ENCODE data around the gene TCP11L1. TPM values are rescaled to one million over a fixed set of nuclear protein-coding genes. Genes with fewer than 3 reads are reported as not detected.

Gene TCP11L1
- total RNA-seq, 4 donors from 2014 or later: 28.9 to 98.4 (median 78.4) TPM

DNA sequence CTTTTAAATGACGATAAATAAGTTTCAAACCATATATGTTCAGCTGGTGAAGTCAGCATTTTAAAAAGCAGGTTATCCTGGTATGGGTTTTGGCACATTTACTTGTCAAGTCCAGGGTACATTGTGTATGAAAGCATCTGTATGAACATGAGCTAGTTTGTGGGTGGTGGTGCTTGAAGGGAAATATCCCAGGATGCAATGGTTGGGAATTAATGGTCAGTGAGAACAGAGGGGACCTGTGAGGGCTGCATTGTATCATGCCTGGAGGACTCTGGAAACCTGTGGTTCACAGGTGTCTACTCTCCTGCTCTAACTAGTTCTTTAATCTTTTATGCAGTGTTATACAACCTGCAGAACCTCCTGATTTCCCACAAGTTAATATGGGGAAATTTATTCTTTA lies 17.9 kb upstream of the TCP11L1 start:
- H3K36me3 ChIP-seq: peaks cover 0 to 7% (median 0%) of the 10 kb centered on the region in 3 donors
- TF ChIP-seq, protein P1, sequence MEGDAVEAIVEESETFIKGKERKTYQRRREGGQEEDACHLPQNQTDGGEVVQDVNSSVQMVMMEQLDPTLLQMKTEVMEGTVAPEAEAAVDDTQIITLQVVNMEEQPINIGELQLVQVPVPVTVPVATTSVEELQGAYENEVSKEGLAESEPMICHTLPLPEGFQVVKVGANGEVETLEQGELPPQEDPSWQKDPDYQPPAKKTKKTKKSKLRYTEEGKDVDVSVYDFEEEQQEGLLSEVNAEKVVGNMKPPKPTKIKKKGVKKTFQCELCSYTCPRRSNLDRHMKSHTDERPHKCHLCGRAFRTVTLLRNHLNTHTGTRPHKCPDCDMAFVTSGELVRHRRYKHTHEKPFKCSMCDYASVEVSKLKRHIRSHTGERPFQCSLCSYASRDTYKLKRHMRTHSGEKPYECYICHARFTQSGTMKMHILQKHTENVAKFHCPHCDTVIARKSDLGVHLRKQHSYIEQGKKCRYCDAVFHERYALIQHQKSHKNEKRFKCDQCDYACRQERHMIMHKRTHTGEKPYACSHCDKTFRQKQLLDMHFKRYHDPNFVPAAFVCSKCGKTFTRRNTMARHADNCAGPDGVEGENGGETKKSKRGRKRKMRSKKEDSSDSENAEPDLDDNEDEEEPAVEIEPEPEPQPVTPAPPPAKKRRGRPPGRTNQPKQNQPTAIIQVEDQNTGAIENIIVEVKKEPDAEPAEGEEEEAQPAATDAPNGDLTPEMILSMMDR (IDR thresholded peaks at IDR 0.05): no peak
- TF ChIP-seq POLR2A (IDR thresholded peaks at IDR 0.05): no peak
- H3K27me3 ChIP-seq: no peaks in the 10 kb centered on the region
- no peaks in the 10 kb centered on the region for H3K9me3 ChIP-seq
- no peak overlapping the region for H3K4me3 ChIP-seq
- H3K4me1 ChIP-seq: peaks cover 0 to 32% (median under 1%) of the 10 kb centered on the region in 4 donors
- peak overlapping the region in 1 of 4 donors; percentile 48 for H3K27ac ChIP-seq
- DNase-seq: no peak

DNA sequence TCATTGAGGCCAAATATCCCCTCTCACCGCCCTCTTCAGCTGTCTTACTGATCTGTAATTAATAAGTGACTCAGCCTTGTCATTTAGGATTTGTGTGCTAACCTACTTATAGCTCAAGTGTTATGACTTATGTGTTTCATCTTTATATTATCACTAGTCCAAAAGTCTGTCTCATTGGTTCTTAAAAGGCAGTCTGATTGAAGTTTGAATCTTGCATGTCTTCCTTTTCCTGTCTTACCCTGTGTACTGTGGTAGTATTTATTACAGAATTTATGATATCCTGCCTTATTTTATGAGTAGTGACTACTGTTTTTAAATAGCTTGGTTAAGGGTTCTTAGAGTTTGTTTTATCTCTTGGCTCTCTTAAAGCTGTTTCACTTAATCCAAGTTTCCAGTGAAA lies 17.4 kb upstream of the TCP11L1 start:
- TF ChIP-seq POLR2A (IDR thresholded peaks at IDR 0.05): no peak
- TF ChIP-seq, protein P1 (IDR thresholded peaks at IDR 0.05): no peak
- Histone ChIP-seq H3K27me3 (no peaks in the 10 kb centered on the region), H3K9me3 (no peaks in the 10 kb centered on the region), H3K4me1 (peaks cover 0 to 32% (median 0%) of the 10 kb centered on the region in 4 donors), H3K4me3 (no peak overlapping the region), H3K36me3 (peaks cover 0 to 11% (median 0%) of the 10 kb centered on the region in 3 donors), H3K27ac (peak overlapping the region in 1 of 4 donors; percentile 48)
- DNase-seq: no peak

- Histone ChIP-seq H3K27ac (no peak overlapping the region), H3K9me3 (no peaks in the 10 kb centered on the region), H3K36me3 (peaks cover 0 to 16% (median 0%) of the 10 kb centered on the region in 3 donors), H3K4me3 (no peak overlapping the region), H3K4me1 (peaks cover 0 to 21% (median 0%) of the 10 kb centered on the region in 4 donors), H3K27me3 (no peaks in the 10 kb centered on the region)
- TF ChIP-seq, protein P1 (IDR thresholded peaks at IDR 0.05): no peak
- TF ChIP-seq POLR2A (IDR thresholded peaks at IDR 0.05): no peak
- no peak for DNase-seq
These were observed 14.0 kb upstream of the TCP11L1 start for GRCh38 chr11:33025339-33025722.

GRCh38 chr11:33027233-33027632 lies 12.1 kb upstream of the TCP11L1 start:
- peaks cover 0 to 10% (median 0%) of the 10 kb centered on the region in 4 donors for H3K4me1 ChIP-seq
- H3K27me3 ChIP-seq: no peaks in the 10 kb centered on the region
- peaks cover 0 to 20% (median 0%) of the 10 kb centered on the region in 3 donors for H3K36me3 ChIP-seq
- no peak overlapping the region for H3K27ac ChIP-seq
- no peak for TF ChIP-seq POLR2A (IDR thresholded peaks at IDR 0.05)
- TF ChIP-seq, protein P1 (IDR thresholded peaks at IDR 0.05): no peak
- no peaks in the 10 kb centered on the region for H3K9me3 ChIP-seq
- DNase-seq: no peak
- no peak overlapping the region for H3K4me3 ChIP-seq

DNA sequence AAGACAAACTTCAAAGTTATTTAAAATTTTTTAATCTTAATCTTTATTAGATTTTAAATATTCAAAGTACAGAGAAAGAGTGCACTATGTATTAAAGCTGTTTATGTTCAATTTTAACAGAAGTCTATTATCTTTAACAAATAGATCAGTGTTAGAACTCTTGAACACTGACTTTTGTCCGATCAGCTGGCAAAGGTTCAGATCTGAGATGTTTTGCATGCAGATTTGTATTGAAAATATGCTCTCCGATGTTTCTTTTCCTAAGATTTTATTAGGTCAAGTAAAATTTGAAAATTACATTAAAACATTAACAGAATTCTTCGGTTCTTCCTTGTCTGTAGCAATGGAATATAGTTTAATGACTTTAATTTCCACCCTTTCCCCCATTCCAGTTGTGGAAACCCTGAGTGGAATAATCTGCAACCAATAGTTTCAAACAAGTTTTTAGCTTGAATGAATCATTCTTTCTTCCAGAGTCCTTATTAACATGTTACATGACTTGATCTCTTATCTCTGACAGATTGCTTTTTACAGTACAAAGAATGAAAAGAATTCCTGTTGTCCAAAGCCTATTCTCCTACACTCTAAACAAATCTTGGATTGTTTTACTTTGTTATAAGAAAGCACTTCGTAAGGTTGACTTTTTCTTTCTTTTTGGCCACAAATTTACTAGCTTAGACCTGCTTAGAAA lies 11.4 kb upstream of the TCP11L1 start:
- Histone ChIP-seq H3K4me3 (no peak overlapping the region), H3K4me1 (peaks cover 0 to 3% (median 0%) of the 10 kb centered on the region in 4 donors), H3K27me3 (no peaks in the 10 kb centered on the region), H3K9me3 (no peaks in the 10 kb centered on the region), H3K27ac (no peak overlapping the region), H3K36me3 (peaks cover 0 to 20% (median 0%) of the 10 kb centered on the region in 3 donors)
- no peak for DNase-seq
- no peak for TF ChIP-seq POLR2A (IDR thresholded peaks at IDR 0.05)
- TF ChIP-seq, protein P1 (IDR thresholded peaks at IDR 0.05): no peak
